Ovary (tissue), 3 donors: ENCODE data around the gene TGFBR2.

Experiments
- CTCF ChIP-seq, 3 donors: fragments of 450-650 bp in 2 of 3; fragments of 200-600 bp in 1 of 3; IDR thresholded peaks; one replicate each; pipeline versions ENCODE4 v1.5.1 to v1.8.0; 2016 to 2022; ENCODE audit warnings: antibody characterized with exemption in 3 of 3, mild to moderate bottlenecking in 1 of 3
- EP300 ChIP-seq: sonication (generic); formaldehyde crosslinking; IDR thresholded peaks from one replicate; pipeline ENCODE4 v1.6.1; 2017; ENCODE audit warnings: antibody characterized with exemption
- POLR2A ChIP-seq: fragments of 450-650 bp; IDR thresholded peaks from one replicate; pipeline ENCODE4 v1.6.1; 2017; ENCODE audit warnings: antibody characterized with exemption, mild to moderate bottlenecking, moderate library complexity
- donor health status: DM: no; HTN: no; CAD: no.

GRCh38 chr3:30685267-30685667 lies 78.9 kb downstream of the TGFBR2 start:
- no peak for TF ChIP-seq CTCF (IDR thresholded peaks at IDR 0.05)
- no peak for TF ChIP-seq POLR2A
- TF ChIP-seq EP300 = no peak
